HepG2 (cell line): ENCODE results near the gene PTX4. TPM values are rescaled to one million over a fixed set of nuclear protein-coding genes. Genes with fewer than 3 reads are reported as not detected.

Source experiments
- ATAC-seq: fragments of 200-7000 bp; cut with Tn5 transposase; 3 replicates; pipeline ENCODE4 v1.9.1; 2020; ENCODE audit warnings: mild to moderate bottlenecking, moderate library complexity
- BruUV-seq: library from RNA; stranded (reverse); fragments of 400-500 nt; replicated peaks from 2 replicates; lab custom pipeline; 2021; lab: Mats Ljungman, UMichigan
- CTCF ChIA-PET: fragments of 300-600 bp; formaldehyde crosslinking; extraction: SDS; loops from one replicate; lab custom pipeline; 2021; ENCODE audit warnings: low total read pairs, inconsistent platforms, low intra/inter-chr PET ratio; lab: Yijun Ruan, JAX
- POLR2A ChIA-PET: fragments of 350-600 bp; sonication (Branson Sonifier 250); formaldehyde crosslinking; loops from one replicate; lab custom pipeline; 2020; ENCODE audit warnings: antibody characterized with exemption, inconsistent platforms; lab: Yijun Ruan, JAX
- DNase-seq: peaks from one replicate; pipeline ENCODE4 v3.0.0-alpha.2; 2015; ENCODE audit warnings: low spot score
- FAIRE-seq: peaks from 3 replicates; lab custom pipeline; 2011; peaks lifted over from hg19 to GRCh38; lab: Jason Lieb, UNC
- H2AFZ ChIP-seq: one replicate; pipeline ENCODE4 v1.6.1; 2011; ENCODE audit warnings: low read length, inconsistent platforms
- H3K27ac ChIP-seq: fragments of 300-600 bp; 3 replicates; pipeline ENCODE4 v1.8.0; 2011; ENCODE audit warnings: mixed run types, mild to moderate bottlenecking, mixed read lengths, low read length, inconsistent platforms; ENCODE audit not compliant: insufficient read depth; ENCODE audit errors: extremely low read length
- H3K27me3 ChIP-seq, 2 experiments: fragments of 200-600 bp in 1 of 2; 2 replicates in 1 of 2; 3 replicates in 1 of 2; pipeline versions ENCODE4 v1.6.0 to v1.8.0; 2011; ENCODE audit warnings: low read length in 2 of 2, mild to moderate bottlenecking in 2 of 2, moderate library complexity in 2 of 2, inconsistent platforms in 1 of 2; ENCODE audit not compliant: insufficient read depth in 2 of 2, control insufficient read depth in 1 of 2
- H3K36me3 ChIP-seq, 2 experiments: fragments of 200-600 bp in 1 of 2; replicated peaks in 1 of 2; 2 replicates in 1 of 2; 3 replicates in 1 of 2; pipeline versions ENCODE4 v1.5.1 to v1.8.0; 2011; ENCODE audit warnings: low read length in 2 of 2, inconsistent platforms in 1 of 2; ENCODE audit not compliant: insufficient read depth in 2 of 2, control insufficient read depth in 1 of 2
- H3K4me1 ChIP-seq: 2 replicates; pipeline ENCODE4 v1.5.1; 2012; ENCODE audit warnings: low read length, inconsistent platforms; ENCODE audit not compliant: insufficient read depth
- H3K4me2 ChIP-seq: 2 replicates; pipeline ENCODE4 v1.6.0; 2011; ENCODE audit warnings: low read depth, low read length, inconsistent platforms
- H3K4me3 ChIP-seq, 3 experiments: fragments of 200-600 bp in 1 of 3; sonication (generic), shearing (Covaris generic) in 1 of 3; replicated peaks in 1 of 3; 2 replicates each; pipeline ENCODE4 v1.5.1; 2011 to 2016; ENCODE audit warnings: low read length in 3 of 3, inconsistent platforms in 2 of 3, low read depth in 2 of 3, mild to moderate bottlenecking in 2 of 3, control low read depth in 1 of 3, mixed read lengths in 1 of 3; ENCODE audit not compliant: insufficient read depth in 1 of 3
- H3K79me2 ChIP-seq: one replicate; pipeline ENCODE4 v1.6.1; 2011; ENCODE audit warnings: low read length, inconsistent platforms; ENCODE audit not compliant: insufficient read depth
- H3K9ac ChIP-seq: 2 replicates; pipeline ENCODE4 v1.6.0; 2011; ENCODE audit warnings: mild to moderate bottlenecking, low read depth, low read length, inconsistent platforms; ENCODE audit not compliant: insufficient read depth
- H3K9me3 ChIP-seq: 2 replicates; pipeline ENCODE4 v1.5.1; 2012; ENCODE audit warnings: mild to moderate bottlenecking, low read length
- H4K20me1 ChIP-seq: 2 replicates; pipeline ENCODE4 v1.6.0; 2011; ENCODE audit warnings: inconsistent platforms, mild to moderate bottlenecking, low read length, moderate library complexity; ENCODE audit not compliant: insufficient read depth
- ATF3 ChIP-seq: sonication (generic); formaldehyde crosslinking; IDR thresholded peaks from 2 replicates; pipeline ENCODE4 v1.4.0; 2020; ENCODE audit warnings: missing genetic modification reagents
- BRD4 ChIP-seq: sonication (generic); formaldehyde crosslinking; IDR thresholded peaks from 2 replicates; pipeline ENCODE4 v1.4.0; 2020; ENCODE audit warnings: missing genetic modification reagents
- CREB3 ChIP-seq: sonication (generic); formaldehyde crosslinking; IDR thresholded peaks from 2 replicates; pipeline ENCODE4 v1.5.0; 2020; ENCODE audit warnings: missing genetic modification reagents
- JARID2 ChIP-seq: sonication (generic); formaldehyde crosslinking; IDR thresholded peaks from 2 replicates; pipeline ENCODE4 v1.8.1; 2023; ENCODE audit warnings: missing genetic modification reagents, inconsistent platforms; ENCODE audit not compliant: insufficient replicate concordance
- NFKB2 ChIP-seq: sonication (generic); formaldehyde crosslinking; IDR thresholded peaks from 2 replicates; pipeline ENCODE4 v1.4.0; 2020; ENCODE audit warnings: missing genetic modification reagents, borderline replicate concordance
- SIN3A ChIP-seq: IDR thresholded peaks from 2 replicates; pipeline ENCODE4 v1.6.1; 2011; ENCODE audit warnings: low read depth, mild to moderate bottlenecking, control low read depth, low read length, borderline replicate concordance
- SNAPC4 ChIP-seq: sonication (generic); formaldehyde crosslinking; IDR thresholded peaks from 2 replicates; pipeline ENCODE4 v1.4.0; 2020; ENCODE audit warnings: mild to moderate bottlenecking, missing genetic modification reagents
- ZBTB26 ChIP-seq: IDR thresholded peaks from 2 replicates; pipeline ENCODE4 v1.6.1; 2016; ENCODE audit warnings: missing compliant biosample characterization, missing genetic modification reagents, borderline replicate concordance
- ZBTB39 ChIP-seq: sonication (generic); formaldehyde crosslinking; IDR thresholded peaks from 2 replicates; pipeline ENCODE4 v1.5.0; 2020; ENCODE audit warnings: missing genetic modification reagents
- ZNF136 ChIP-seq: sonication (generic); formaldehyde crosslinking; IDR thresholded peaks from 2 replicates; pipeline ENCODE4 v1.8.1; 2022; ENCODE audit warnings: low read depth, mild to moderate bottlenecking, moderate library complexity, missing genetic modification reagents
- ZNF850 ChIP-seq: sonication (generic); formaldehyde crosslinking; conservative IDR thresholded peaks from 2 replicates; pipeline ENCODE4 v1.9.0; 2021; ENCODE audit warnings: mild to moderate bottlenecking, missing genetic modification reagents
- WGBS: methylation state at CpG from one replicate; pipeline ENCODE4 v1.1.6; 2017; ENCODE audit warnings: low lambda C conversion rate; 5-methylcytosine and 5-hydroxymethylcytosine counted together
- in situ Hi-C: cut with HindIII; loops from 2 replicates; pipeline ENCODE4 v1.10.0; 2017; ENCODE audit warnings: low pct_unique_long_range_greater_than_20kb; ENCODE audit not compliant: extremely low pct_ligation_motif_present
- intact Hi-C: fragments of 100-400 bp; cut with micrococcal nuclease; formaldehyde crosslinking; loops from one replicate; pipeline ENCODE4 v1.10.0; 2022; ENCODE audit not compliant: unreplicated experiment
- polyA plus RNA-seq, 8 experiments: library from polyadenylated mRNA; depleted of rRNA in 3 of 8; stranded (reverse) in 7 of 8; unstranded in 1 of 8; fragments of >200 nt; fragmentation: Illumina TruSeq in 4 of 8; extraction: Trizol in 4 of 8; gene quantifications; 2 replicates each; pipeline versions ENCODE4 v1.2.1 to v1.2.3, GENCODE V29; 2011 to 2016; ENCODE audit warnings: low read depth in 4 of 8, missing spikeins in 1 of 8, mixed read lengths in 1 of 8; ENCODE audit not compliant: insufficient read depth in 1 of 8
- total RNA-seq, 5 experiments: library from RNA; depleted of rRNA; stranded (reverse); fragments of >200 nt; fragmentation: Illumina TruSeq; extraction: Trizol; gene quantifications; 2 replicates each; pipeline ENCODE4 v1.2.3, GENCODE V29; 2016; ENCODE audit warnings: low read depth in 1 of 5

Gene PTX4
- total and polyA plus RNA-seq, 2 of the 13 experiments (the other 11 are each of a cell fraction or from before 2014, with no cell fraction given): 0.04 TPM; not detected in 1

GRCh38 chr16:1457489-1458245 is 31.1 kb downstream of the PTX4 start:
- in situ Hi-C loops (no loop called here), intact Hi-C loops (no loop called here)
- POLR2A ChIA-PET: no interaction called here
- no peak for DNase-seq
- H3K4me2 ChIP-seq: no peak overlapping the region
- peaks cover 15 to 32% of the 10 kb centered on the region in 2 experiments; a peak in 4 of 5 replicates for H3K36me3 ChIP-seq
- H3K9ac ChIP-seq: no peak overlapping the region
- H3K27ac ChIP-seq: no peak overlapping the region
- H2AFZ ChIP-seq: no peak overlapping the region
- H3K4me3 ChIP-seq: no peak overlapping the region
- WGBS: 97% methylated on average over 28 of the region's 42 CpGs
- no peak for FAIRE-seq
- no peaks in the 10 kb centered on the region for H3K27me3 ChIP-seq
- ATAC-seq: no peak
- no peaks in the 10 kb centered on the region for H3K4me1 ChIP-seq
- CTCF ChIA-PET: no interaction called here
- H3K79me2 ChIP-seq: no peaks in the 10 kb centered on the region
- BruUV-seq: no TSS peak
- H3K9me3 ChIP-seq: no peaks in the 10 kb centered on the region
- no peaks in the 10 kb centered on the region for H4K20me1 ChIP-seq
- no peak for TF ChIP-seq SIN3A
- TF ChIP-seq BRD4 (CRISPR knock-in tag): no peak
- no peak for TF ChIP-seq ZNF850 (CRISPR knock-in tag)
- no peak for TF ChIP-seq ATF3 (CRISPR knock-in tag)
- no peak for TF ChIP-seq CREB3 (CRISPR knock-in tag)
- no peak for TF ChIP-seq ZBTB39 (CRISPR knock-in tag)
- TF ChIP-seq JARID2 (CRISPR knock-in tag): no peak
- TF ChIP-seq ZBTB26: no peak
- no peak for TF ChIP-seq ZNF136
- no peak for TF ChIP-seq NFKB2 (CRISPR knock-in tag)
- TF ChIP-seq SNAPC4 (CRISPR knock-in tag): no peak
